ENCODE data around the gene NBEA.
"Not testable (repeated sequence)": the region's sequence is repeated elsewhere in the genome, so short reads cannot be mapped to it uniquely, and the experiment has no call there.

The NBEA gene

GRCh38 chr13:35092251-35092650 lies 150.2 kb downstream of the NBEA start:
- DNase-seq, result no peak

- no peak for DNase-seq
These were observed 150.7 kb downstream of the NBEA start for GRCh38 chr13:35092751-35093150.

- no peak for DNase-seq
These were observed 151.3 kb downstream of the NBEA start for GRCh38 chr13:35093356-35093755.

- DNase-seq, result not testable (repeated sequence)
These were observed 164.7 kb downstream of the NBEA start for GRCh38 chr13:35106771-35107170.

GRCh38 chr13:35107535-35107934 lies 165.5 kb downstream of the NBEA start:
- no peak for DNase-seq

GRCh38 chr13:35113612-35114011 lies 171.5 kb downstream of the NBEA start:
- not testable (repeated sequence) for DNase-seq

GRCh38 chr13:35127466-35127865 lies 185.4 kb downstream of the NBEA start:
- DNase-seq, result no peak

GRCh38 chr13:35129500-35129899 lies 187.4 kb downstream of the NBEA start:
- no peak for DNase-seq

- no peak for DNase-seq
These were observed 189.4 kb downstream of the NBEA start for GRCh38 chr13:35131471-35131870.

- DNase-seq, result no peak
These were observed 194.5 kb downstream of the NBEA start for GRCh38 chr13:35136585-35136984.

GRCh38 chr13:35139591-35139990 lies 197.5 kb downstream of the NBEA start:
- DNase-seq, result no peak

GRCh38 chr13:35140321-35140720 lies 198.3 kb downstream of the NBEA start:
- no peak for DNase-seq

GRCh38 chr13:35140831-35141230 lies 198.8 kb downstream of the NBEA start:
- no peak for DNase-seq

- DNase-seq, result no peak
These were observed 201.1 kb downstream of the NBEA start for GRCh38 chr13:35143123-35143522.

- no peak for DNase-seq
These were observed 202.3 kb downstream of the NBEA start for GRCh38 chr13:35144166-35144890.

- no peak for DNase-seq
These were observed 204.6 kb downstream of the NBEA start for GRCh38 chr13:35146686-35147085.

GRCh38 chr13:35157143-35157755 lies 215.2 kb downstream of the NBEA start:
- DNase-seq, result peak; percentile 24

GRCh38 chr13:35159041-35159440 lies 217.0 kb downstream of the NBEA start:
- DNase-seq, result no peak

- DNase-seq, result no peak
These were observed 218.8 kb downstream of the NBEA start for GRCh38 chr13:35160896-35161295.

- DNase-seq, result no peak
These were observed 220.3 kb downstream of the NBEA start for GRCh38 chr13:35162420-35162819.

- no peak for DNase-seq
These were observed 221.6 kb downstream of the NBEA start for GRCh38 chr13:35163674-35164073.

GRCh38 chr13:35164324-35164932 lies 222.4 kb downstream of the NBEA start:
- DNase-seq, result peak; percentile 64

GRCh38 chr13:35165205-35165604 lies 223.1 kb downstream of the NBEA start:
- DNase-seq, result no peak

- DNase-seq, result no peak
These were observed 237.4 kb downstream of the NBEA start for GRCh38 chr13:35179494-35179893.

All from NCI-H2227 treated with DMSO at 0.1 percent for 48 hours (cell line).